Myocyte (in vitro differentiated cells): ENCODE measurements around the gene EFCAB6. TPM values are rescaled to one million over a fixed set of nuclear protein-coding genes. Genes with fewer than 3 reads are reported as not detected.

Experiments
- DNase-seq: peaks from one replicate; pipeline ENCODE4 v3.0.0-alpha.2; 2012; ENCODE audit warnings: low read depth
- total RNA-seq: library from RNA; depleted of rRNA; stranded (reverse); fragments of >200 nt; gene quantifications from 2 replicates; pipeline ENCODE4 v1.2.3, GENCODE V29; 2014

EFCAB6 gene
- total RNA-seq, 1 donor from 2014 or later = 2.7 TPM

DNA sequence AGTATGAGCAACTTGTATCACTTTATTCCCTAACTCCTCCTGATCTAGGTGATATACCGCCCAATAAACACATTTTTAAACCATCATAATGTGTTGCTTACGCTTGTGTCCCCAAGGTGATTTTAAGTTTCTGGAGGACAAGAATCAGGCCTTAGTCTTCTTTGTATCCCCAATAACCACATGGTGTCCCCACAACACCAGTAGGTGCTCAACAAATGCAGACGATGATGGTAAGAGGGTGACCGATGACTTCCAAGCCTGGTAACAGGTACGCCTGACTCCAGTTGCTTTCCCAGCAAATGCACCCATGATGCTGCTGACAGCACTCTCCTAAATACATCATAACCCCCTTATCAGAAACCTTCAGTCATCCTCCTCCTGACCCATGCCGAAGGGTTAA is 64.2 kb downstream of the EFCAB6 start:
- DNase-seq = no peak

DNA sequence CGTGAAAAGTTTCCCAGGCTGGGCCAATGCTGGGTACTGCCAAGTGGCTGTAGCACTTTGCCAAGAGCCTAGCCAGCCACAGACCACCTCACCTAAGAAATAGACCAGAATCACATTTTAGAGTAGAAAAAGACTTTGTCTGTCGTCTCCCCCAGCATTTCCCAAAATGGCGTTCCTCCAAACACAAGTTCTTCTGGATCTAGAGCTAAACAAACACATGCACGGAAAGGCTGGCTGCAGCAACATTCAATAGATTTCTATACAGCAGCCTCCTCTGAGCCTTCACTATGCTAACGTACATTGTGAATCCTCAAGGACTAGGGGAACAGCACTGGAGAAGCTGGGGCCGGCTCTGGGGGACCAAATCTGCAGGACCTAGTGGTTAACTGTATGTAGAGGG is 65.0 kb downstream of the EFCAB6 start:
- no peak for DNase-seq

DNA sequence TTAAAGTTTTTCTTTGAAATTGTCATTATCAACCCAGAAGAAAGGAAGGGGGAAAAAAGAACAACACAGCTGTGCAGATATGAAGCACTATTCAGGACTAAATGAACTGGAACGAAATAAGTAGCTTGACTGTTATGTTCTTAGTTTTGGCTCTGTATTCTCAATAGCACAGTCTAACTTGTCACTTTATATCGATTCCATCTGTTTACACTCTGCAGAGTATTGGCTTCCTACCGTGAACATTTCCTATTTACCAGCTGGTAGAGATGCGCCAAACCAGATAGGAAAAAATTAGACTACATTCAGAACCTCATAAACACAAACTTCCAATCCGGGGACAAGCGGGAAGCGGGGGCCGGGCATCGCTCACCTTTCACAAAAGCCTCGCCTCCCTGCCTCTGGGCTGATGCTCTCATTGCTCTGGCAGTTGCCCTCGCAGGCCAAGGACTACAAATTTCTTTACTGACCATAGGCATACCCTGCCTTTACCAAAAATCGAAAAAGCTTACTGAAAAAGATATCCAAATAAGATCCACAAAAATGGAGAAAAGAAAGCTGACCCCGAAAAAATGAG is 66.2 kb downstream of the EFCAB6 start:
- no peak for DNase-seq

DNA sequence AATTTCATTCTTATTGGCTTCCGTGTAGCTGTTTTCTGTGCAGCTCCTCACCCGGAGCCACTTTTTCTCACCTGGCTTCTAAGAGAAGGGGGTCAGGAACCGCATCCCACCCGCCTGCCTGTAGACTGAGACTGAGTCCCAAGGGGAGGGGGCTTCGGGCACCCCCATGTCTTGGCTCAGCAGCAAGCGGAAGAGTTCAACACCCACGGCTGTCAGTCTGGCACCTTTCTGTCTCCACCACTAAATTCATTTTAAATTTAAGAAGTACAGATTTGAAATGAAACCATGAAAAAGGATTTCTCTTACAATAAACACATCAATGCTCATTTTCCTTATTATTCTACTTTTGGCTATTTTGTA is 66.7 kb downstream of the EFCAB6 start:
- DNase-seq = no peak

DNA sequence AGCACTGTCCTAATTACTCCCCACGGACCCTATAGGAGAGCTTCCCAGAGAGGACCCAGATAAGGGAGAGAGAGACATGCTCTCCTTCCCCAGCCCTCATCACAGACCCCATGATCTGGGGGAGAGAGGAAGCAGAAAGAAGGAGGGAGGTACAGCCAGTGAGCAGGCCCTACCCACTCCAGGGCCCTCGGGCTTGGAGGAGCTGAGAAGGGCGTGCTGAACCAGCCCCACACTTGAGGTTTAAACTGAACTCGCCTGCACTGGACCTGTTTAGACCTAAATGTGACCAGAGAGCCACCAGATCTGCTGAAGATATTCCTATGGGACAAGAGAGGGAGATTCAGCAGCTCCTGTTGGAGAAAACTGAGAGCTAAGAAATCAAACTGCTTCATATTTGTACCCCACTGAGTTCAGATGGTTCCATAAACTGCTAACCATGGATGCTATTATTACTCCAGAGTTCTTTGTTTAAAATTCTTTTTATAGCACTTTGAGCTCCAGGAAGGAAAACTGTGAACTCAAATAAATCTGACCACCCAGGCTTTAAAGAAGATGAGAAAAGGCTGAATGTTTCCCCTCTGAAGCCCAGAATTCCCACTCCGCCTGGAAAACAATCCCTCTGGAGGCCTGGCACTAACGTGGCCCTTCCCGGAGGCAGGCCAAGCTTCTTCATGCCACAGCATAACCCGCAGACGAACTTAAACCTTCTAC is 67.2 kb downstream of the EFCAB6 start:
- no peak for DNase-seq

DNA sequence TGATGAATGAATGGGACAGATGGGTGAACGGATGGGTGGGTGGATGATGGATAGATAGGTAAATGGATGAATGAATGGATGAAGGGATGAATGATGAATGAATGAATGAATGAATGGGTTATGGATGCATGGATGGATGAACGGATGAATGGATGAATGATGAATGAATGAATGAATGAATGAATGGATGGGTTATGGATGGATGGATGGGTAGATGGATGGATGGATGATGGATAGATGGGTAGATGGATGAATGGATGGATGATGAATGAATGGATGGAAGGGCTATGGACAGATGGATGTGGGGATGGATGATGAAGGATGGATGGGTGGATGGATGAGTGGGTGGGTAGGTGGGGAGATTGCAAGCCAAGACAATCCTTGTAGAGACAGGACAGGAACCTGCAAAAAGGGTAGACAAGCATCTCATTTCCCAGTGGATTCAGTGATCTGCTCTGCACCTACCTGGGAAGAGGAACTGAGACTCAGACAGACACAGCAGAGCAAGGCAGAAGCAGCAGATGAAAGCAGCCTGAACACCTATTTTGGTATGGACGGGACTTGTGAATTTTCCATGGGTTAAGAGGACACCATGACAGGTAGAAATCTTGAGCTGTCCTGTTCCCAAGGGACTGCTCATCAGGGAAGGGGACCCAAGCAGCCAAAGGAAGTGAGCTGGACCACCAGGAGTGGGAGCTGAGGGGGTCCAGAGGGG is 68.0 kb downstream of the EFCAB6 start:
- no peak for DNase-seq

DNA sequence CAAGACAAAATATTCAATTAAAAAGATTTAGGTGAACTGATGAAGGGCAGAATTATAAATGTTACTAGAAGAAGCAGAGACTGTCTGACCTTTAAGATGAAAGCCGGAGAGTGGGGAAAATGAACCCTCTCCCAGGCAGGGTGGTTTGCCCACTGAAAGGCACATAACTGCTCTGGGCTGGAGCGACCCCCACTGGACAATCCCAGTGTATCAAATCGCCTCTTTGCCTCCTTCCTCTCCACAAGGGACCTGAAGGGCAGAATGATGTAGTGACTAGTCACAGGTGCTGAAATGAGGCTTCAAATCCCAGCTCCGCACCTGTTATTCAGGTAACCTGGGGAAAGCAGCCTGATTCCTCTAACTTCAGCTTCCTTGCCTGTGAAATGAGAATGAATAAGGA is 69.0 kb downstream of the EFCAB6 start:
- no peak for DNase-seq

DNA sequence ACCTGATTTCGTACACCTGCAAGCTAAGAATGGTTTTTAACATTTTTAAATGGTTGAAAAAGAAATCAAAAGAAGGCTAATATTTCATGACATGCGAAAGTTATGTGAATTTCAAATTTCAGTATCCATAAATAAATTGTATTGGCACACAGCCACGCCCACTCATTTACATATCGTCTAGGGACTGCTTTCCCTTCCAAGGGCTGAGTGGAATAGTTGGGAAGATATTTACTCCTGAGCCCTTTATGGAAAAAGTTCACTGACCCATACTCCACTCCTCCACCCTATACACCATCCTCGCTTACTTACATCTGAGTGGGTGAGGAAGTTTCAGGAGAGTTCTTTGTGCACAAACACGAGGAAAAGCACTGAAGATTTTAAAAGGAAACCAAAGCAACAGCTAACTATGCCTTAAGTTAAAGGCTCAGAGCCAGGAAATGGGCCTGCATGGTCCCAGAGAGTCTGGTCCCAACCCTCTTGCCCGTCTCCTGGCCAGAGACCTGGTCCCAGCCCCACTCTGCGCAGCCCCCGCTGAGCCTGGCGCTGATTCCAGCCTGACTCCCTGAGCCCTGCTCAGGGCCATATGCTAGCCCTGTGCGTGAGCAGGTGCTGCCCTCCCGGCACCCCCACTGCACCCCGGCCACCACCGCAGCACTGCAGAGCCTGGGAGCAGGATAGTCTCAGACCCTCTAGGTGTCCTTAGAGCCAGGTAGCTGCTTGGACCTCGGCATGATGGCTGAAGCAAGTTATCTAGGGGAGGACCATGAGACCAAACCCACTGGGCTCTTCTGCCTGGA is 69.8 kb downstream of the EFCAB6 start:
- no peak for DNase-seq

DNA sequence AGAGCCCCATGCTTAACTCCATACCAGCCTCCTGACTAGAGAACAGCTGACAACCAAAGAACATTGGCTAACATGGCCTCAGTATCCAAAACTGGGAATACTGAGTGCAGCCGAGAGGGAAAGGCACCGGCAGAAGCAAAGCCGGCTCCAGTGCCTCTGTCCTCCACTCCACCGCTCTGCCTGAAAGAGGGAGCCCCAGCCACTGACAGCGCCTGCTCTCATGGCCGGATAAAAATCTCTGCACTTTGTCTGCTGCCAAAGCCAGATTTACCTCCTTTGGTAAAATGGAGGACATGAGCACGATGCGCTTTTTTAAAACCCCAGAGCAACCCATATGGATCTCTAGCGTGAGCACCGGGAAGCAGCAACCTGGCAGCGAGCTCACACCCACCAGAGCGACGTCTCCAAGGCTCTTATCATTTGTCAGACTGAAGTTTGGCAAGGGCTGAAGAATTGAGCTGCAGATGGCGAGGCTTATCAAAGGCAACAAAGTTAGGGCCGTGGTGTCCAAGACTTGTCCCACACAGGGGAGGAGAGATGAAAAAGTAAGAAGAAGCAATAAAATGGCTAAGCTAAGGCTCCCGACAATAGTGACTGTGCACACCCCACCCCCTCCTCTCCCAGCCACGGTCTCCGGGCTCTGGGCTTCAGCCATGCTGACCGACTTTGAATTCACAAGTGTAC is 71.4 kb downstream of the EFCAB6 start:
- no peak for DNase-seq

DNA sequence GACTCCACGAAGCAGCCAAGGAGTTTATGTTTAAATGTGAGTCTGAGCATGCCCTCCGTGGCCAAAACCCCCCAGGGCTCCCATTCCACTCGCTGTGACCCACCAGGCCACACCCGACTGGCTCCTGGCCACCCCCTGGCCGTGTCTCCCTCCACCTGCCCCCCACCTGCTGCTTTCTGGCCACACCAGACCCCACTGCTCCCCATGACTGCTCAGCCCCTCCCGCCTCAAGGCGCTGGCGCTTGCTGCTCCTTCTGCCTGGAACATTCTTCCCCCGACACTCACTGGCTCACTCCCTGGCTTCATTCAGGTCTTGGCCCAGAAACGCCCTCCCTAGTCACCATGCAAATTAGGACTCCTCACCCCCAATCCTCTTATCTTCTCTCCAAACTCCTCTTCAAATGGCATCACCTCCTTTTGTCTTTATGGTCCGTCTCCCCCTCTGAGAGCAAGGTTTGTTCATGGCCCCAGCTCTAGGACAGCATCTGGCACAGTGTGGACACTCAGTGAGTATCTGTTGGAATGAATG is 72.2 kb downstream of the EFCAB6 start:
- DNase-seq = no peak

DNA sequence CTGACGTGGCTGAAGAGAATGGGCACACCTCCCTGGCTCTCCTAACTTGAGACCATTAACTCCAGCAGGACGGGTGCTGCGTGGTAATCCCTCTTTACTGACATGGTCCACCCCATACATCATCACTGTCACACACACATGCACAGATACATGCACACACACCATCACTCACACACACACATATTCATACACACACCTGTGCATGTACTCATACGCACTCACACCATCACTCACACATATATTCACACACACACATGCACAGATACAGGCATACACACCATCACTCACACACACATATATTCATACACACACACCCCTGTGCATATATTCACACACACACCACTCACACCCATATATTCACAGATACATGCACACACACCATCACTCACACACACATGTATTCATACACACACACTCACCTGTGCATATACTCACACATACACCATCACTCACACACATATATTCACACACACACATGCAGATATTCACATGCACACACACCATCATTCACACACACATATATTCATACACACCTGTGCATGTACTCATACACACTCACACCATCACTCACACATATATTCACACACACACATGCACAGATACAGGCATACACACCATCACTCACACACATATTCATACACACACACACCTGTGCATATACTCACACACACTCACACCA is 74.8 kb downstream of the EFCAB6 start:
- DNase-seq = no peak

DNA sequence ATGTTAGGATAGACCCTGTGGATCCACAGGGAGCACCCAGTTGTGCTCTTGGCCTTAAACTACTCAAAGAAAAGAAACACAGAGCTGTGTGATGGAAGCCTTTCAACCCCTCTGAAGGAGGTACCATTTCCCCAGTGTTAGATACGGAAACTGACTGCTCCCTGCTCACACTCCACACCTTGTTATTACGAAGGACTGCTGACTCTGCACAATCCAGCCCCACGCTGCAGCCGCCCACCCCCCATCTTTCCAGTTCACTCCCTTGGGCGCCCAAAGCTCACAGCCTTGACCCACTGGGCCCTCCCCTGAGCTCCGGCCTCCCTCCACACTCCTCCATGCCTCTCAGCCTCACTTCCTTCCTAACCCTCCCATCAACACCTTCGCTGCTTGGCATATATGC is 75.5 kb downstream of the EFCAB6 start:
- DNase-seq = no peak

DNA sequence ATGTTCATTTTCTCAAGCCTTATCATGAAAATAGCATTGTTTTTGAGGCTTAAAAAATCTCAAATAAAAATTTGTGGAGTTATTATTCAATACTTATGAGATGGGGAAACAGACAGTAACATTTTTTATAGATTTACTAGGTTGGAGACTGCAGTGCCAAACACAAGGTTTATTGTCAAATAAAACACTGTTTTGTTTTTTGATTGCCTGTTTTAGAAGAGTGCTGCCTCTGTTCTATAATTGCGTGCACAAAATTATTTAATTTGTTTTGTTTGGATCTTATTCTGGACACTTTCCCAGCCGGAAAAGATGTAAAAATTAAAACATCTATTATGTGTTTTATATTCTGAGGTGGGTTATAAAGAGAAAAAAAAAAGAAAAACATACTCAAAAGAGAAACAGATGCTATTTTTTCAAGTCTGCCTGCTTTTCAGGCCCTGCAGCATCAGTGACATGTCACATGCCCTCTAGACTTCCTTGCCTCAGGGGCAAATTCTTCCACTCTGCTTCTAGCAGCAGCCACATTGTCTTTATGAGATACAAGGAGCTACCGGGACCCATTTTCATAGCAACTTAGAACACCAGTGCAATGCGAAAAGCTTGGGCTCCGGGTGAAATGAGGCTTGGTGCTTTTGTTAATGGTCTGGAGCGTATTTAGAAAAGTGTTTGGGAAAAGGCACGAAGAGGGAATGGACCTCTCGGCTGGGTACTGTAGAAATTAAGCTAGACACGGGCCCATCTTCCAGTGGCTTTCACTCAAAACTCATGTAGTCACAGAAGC is 77.5 kb downstream of the EFCAB6 start:
- no peak for DNase-seq

DNA sequence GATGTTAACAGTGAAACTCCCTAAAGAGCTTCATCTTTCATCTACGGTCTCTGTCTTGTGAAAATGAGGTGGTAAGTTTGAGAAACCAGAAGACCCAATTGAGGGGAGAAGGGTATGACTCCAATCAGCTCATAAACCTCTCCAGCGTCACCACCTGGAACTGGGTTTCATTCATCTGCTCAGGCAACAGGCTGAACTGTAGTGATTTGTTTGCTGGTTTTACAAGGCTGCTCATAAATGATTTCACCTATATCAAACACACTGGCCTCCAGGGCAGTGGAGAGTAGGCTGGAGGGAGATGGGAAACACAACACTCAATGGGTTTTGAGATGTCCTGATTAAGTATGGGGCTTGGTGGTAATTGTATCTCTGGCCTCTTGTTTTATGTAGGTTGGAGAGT is 79.0 kb downstream of the EFCAB6 start:
- no peak for DNase-seq

DNA sequence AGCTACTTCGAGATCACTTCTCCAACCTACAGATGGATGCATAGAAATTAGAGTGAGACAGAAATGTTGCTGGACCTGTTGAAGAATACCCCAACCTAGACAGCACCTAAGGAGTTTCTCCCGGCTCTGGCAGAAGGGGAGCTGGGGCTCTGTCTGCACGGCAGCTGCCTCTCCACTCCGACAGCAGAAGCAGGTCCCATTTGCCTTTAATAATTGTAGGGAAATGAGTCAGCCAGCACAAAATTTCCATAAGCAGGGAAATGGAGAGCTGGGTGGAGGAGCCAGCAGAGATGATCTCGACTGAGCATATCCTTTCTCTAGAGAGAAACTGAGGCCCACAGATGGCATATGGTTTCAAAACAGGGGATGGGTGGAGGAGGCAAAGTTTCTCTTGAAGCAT is 80.1 kb downstream of the EFCAB6 start:
- no peak for DNase-seq

DNA sequence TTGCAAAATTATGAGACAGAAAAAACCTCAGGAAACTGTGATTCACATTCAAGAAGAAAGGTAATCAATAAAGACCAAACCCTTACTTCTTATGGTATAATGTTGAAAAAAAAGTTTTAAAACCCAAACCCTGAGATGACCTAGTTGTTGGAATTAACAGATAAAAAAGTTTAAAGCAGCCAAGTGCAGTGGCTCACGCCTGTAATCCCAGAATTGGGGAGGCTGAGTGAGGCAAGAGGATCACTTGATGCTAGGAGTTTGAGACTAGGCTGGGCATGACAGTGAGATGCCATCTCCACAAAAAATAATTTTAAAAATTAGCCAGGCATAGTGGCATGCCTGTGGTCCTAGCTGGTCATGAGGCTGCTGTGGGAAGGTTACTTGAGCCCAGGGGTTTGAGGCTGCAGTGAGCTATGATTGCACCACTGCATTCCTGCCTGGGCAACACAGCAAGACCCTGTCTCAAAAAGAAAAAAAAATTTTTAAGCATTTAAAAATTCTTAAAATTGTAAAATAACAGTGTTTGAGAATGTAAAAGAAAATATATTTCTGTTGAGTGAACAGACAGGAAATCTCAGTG is 85.1 kb downstream of the EFCAB6 start:
- no peak for DNase-seq

DNA sequence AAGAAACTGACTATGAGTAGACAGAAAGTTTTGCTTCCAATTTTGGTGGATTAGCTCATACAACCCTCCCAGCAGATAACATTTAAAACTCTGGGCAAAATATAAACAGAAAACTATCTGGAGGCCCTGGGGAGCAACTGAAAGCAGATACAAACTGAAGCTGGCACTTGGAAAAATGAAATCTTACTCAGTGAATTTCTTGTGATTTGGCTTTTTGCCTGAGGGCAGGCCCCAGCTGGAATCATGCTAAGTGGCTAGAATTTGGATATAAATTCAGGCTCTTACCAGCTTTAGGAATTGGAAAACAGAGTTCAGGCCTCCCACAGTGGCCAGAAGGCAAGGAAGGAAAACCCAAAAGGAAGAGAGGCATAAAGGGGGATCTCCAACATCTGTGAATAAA is 85.8 kb downstream of the EFCAB6 start:
- DNase-seq = peak; percentile 54

DNA sequence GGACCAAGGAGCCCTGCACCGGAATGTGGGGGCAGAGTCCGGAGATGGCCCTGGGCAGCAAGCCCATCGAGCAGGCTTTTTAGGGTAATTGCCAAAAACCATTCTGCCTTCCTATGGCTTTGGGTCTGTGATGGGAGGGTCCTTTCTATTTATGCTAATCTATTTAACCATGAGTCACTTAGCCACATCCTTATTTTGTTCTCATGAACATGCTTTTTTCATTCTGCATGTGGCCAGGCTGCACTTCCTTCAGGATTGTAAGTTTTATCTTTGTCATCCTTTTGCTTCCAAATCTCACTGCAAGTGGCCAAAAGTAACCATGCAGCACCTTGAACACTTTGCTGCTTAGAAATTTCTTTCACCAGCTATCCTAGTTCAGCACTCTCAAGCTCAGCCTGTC is 88.3 kb downstream of the EFCAB6 start:
- DNase-seq = no peak

DNA sequence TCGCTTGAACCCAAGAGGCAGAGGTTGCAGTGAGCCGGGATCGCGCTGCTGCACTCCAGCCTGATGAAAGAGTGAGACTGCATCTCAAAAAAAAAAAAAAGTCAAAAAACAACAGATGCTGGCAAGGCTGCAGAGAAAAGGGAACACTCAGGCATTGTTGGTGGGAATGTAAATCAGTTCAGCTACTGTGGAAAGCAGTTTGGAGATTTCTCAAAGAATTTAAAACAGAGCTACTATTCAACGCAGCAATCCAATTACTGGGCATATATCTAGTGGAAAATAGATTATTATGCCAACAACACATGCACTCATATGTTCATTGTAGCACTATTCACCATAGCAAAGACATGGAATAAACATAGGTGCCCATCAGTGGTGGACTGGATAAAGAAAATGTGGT is 89.7 kb downstream of the EFCAB6 start:
- DNase-seq = no peak
